ENCODE measurements around the gene LRCH4.

The LRCH4 gene

DNA sequence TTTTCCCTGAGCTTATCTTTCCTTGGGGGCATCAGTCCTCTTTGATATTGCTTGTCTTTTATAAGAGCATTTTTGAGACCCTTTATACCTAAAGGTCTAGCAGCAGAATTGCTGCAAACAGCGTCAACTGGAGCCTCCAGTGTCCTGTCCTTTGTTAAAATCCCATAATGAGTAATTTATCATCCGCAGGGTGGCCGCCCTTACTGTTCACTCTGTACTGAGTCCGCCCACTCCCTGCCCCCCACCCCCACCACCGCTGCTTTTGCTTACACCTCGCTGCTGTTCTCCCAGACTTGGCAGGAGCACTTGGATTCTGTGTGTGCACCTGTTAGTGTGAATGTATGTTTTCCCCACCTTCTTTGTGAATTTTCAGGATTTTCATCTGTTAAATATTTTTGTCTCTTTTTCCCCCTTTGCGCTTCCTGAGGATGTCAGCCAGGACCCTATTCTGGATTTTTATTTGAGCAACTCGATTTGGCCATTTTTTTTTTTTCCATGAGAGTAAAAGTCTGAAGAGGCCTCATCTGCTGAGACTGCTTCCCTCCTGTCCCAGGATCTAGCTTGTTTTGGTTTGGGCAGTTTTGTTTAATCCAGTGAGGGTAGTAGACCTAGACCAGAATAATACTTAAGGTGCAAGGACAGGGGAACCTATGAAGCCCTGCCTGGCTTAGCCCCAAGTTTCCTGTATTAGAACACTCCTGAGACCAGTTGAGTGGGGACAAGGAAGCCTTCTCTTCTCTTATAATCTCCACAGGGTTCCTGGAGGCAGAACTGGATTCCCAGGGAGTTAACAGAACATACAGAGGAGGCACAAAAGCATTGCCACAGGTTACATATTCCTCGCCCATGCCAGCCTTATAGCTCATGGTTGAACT, 38.8 kb downstream of the LRCH4 start:
- no peaks in the 10 kb centered on the region for H3K9me3 Mint-ChIP-seq
- H3K4me1 Mint-ChIP-seq = peaks cover 63% of the 10 kb centered on the region
- no peak for TF ChIP-seq CTCF (IDR thresholded peaks at IDR 0.05)
- H3K27ac Mint-ChIP-seq = no peak overlapping the region
- peaks cover 6% of the 10 kb centered on the region for H3K27me3 Mint-ChIP-seq (ENCODE audit: low read depth, poor library complexity)
- no peak for DNase-seq
- peaks cover 6% of the 10 kb centered on the region for H3K36me3 Mint-ChIP-seq (ENCODE audit: low read depth)
- no peak overlapping the region for H3K4me3 Mint-ChIP-seq

DNA sequence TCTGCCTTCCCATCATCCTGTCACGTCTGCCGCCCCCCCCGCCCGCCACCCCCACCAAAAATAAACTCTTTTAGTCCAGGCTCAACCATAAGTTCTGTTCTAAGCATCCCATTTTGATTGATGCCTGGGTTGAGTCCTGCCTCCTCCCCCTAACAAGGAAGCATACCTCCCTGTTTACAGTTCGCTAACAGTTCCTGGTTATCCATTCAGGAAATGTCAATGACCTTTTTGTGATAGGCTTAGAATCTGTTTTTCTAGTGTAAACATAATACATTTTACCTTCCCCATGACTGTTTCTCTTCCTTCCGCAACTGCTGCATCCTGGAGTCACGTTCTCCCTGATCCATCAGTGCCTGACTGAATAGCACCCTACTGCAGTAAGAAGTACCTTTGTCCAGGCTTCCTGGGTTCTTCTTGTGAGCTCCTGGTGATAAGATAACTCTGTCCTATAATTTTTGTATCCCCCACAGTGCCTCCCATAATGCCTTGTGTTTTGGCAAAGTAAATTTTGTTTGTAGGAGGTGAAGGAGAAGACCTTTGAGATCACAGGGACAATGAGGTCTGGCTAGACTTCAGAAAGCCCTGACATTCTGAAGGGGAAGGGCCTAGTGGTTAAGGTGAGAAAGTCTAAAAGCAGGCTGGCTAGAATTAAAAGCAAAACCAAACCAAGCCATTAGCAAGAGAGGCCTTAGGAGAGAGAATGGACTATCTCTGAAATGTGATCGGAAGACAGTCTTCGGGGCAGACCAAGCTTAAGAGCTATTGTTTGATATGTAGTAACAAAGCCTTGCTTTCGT, 39.6 kb downstream of the LRCH4 start:
- no peak for TF ChIP-seq CTCF (IDR thresholded peaks at IDR 0.05)
- Mint-ChIP-seq H3K27me3 (ENCODE audit: low read depth, poor library complexity) (peaks cover 14% of the 10 kb centered on the region), H3K27ac (peak overlapping the region; percentile 70), H3K4me1 (peaks cover 66% of the 10 kb centered on the region), H3K9me3 (no peaks in the 10 kb centered on the region), H3K4me3 (peak overlapping the region; percentile 22), H3K36me3 (ENCODE audit: low read depth) (peaks cover 8% of the 10 kb centered on the region)
- DNase-seq = no peak

DNA sequence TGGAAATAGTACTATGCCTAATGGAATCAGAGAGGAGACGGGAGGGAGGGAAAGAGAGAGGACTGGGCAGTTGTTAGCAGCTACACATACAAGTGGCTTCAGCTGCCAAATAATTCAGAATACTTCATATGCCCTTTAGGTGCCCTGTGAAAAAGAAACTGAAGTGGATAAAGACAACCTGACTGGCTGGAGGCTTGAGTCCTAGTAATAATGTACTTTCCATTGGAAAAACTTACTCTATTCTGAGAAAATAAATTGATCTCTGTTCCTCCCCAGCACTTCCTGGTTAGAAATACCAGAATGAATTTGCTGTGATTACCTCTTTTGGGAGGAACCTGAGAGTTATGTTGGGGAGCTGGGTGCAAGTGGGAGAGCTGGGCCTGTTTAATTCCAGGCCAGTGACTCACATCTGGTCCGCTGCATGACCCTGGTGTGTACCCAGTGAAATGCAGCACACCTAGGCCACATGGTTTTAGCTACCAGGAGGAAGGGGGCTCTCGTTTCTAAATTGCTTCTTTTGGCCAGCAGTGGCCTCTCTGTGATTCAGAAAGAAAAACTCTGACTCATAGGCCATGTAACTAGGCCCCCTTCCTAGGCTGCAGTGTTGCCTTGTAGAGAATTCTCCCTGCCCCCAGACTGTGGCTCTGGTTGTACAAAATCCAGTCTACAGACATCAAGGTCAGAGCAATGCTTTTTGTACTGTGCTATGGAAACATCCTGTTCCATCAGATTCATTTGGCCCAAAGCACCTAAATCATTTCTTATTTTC, 40.4 kb downstream of the LRCH4 start:
- TF ChIP-seq CTCF (IDR thresholded peaks at IDR 0.05) = no peak
- Mint-ChIP-seq H3K4me3 (no peak overlapping the region), H3K9me3 (no peaks in the 10 kb centered on the region), H3K27me3 (ENCODE audit: low read depth, poor library complexity) (peaks cover 22% of the 10 kb centered on the region), H3K36me3 (ENCODE audit: low read depth) (peaks cover 9% of the 10 kb centered on the region), H3K4me1 (peaks cover 70% of the 10 kb centered on the region), H3K27ac (peak overlapping the region; percentile 70)
- DNase-seq = no peak

GRCh38 chr7:100544967-100545359, 41.0 kb downstream of the LRCH4 start:
- DNase-seq = no peak
- H3K9me3 Mint-ChIP-seq = no peaks in the 10 kb centered on the region
- H3K36me3 Mint-ChIP-seq (ENCODE audit: low read depth) = peaks cover 5% of the 10 kb centered on the region
- H3K4me1 Mint-ChIP-seq = peaks cover 72% of the 10 kb centered on the region
- no peak for TF ChIP-seq CTCF (IDR thresholded peaks at IDR 0.05)
- H3K27me3 Mint-ChIP-seq (ENCODE audit: low read depth, poor library complexity) = peaks cover 28% of the 10 kb centered on the region
- H3K4me3 Mint-ChIP-seq = no peak overlapping the region
- H3K27ac Mint-ChIP-seq = peak overlapping the region; percentile 70

GRCh38 chr7:100544386-100544785, 41.5 kb downstream of the LRCH4 start:
- Mint-ChIP-seq H3K4me1 (peaks cover 78% of the 10 kb centered on the region), H3K4me3 (peak overlapping the region; percentile 11), H3K27me3 (ENCODE audit: low read depth, poor library complexity) (peaks cover 34% of the 10 kb centered on the region), H3K36me3 (ENCODE audit: low read depth) (peaks cover 5% of the 10 kb centered on the region), H3K27ac (no peak overlapping the region), H3K9me3 (no peaks in the 10 kb centered on the region)
- DNase-seq = no peak
- no peak for TF ChIP-seq CTCF (IDR thresholded peaks at IDR 0.05)

Data from nephron progenitor cell (in vitro differentiated cells).